K562 (cell line): Measurements from ENCODE around the gene ZFYVE21. TPM values are rescaled to one million over a fixed set of nuclear protein-coding genes. Genes with fewer than 3 reads are reported as not detected.

Experiments used
- CBFB ChIP-seq: sonication (generic); formaldehyde crosslinking; IDR thresholded peaks from 2 replicates; pipeline ENCODE4 v1.4.0; 2020; ENCODE audit warnings: mild to moderate bottlenecking, missing genetic modification reagents
- FOXJ2 ChIP-seq: fragments of 200-800 bp; sonication (Bioruptor generic); IDR thresholded peaks from 2 replicates; pipeline ENCODE4 v1.6.1; 2016; ENCODE audit warnings: missing genetic modification characterization, missing compliant biosample characterization
- FOXM1 ChIP-seq, 2 experiments: fragments of 450-650 bp in 1 of 2; sonication (generic) in 1 of 2; formaldehyde crosslinking in 1 of 2; IDR thresholded peaks; 2 replicates each; pipeline versions ENCODE4 v1.6.1 to v1.9.0; 2017 to 2022; ENCODE audit warnings: low read depth in 2 of 2, mild to moderate bottlenecking in 2 of 2, missing genetic modification reagents in 1 of 2, moderate library complexity in 1 of 2
- TSC22D4 ChIP-seq: fragments of 450-650 bp; IDR thresholded peaks from 2 replicates; pipeline ENCODE4 v1.6.1; 2016; ENCODE audit warnings: missing genetic modification characterization, missing biosample characterization, control low read depth
- polyA plus RNA-seq, 8 experiments: library from polyadenylated mRNA; depleted of rRNA in 4 of 8; stranded (reverse) in 5 of 8; unstranded in 3 of 8; fragments of >200 nt; fragmentation: Nextera tagmentation in 2 of 8; fragmentation: Illumina TruSeq in 1 of 8; extraction: Ambion mirVana in 2 of 8; extraction: Trizol in 1 of 8; gene quantifications; 2 replicates each; pipeline versions ENCODE4 v1.2.1 to v1.2.3, GENCODE V29; 2011 to 2014; ENCODE audit warnings: inconsistent platforms in 1 of 8, missing spikeins in 1 of 8
- total RNA-seq, 7 experiments: library from RNA; depleted of rRNA in 6 of 7; stranded (reverse); fragments of >200 nt in 6 of 7; fragmentation: Illumina TruSeq in 2 of 7; extraction: Trizol in 2 of 7; gene quantifications; 2 replicates each; pipeline versions ENCODE4 v1.2.1 to v1.2.3, GENCODE V29; 2011 to 2021; ENCODE audit warnings: low replicate concordance in 1 of 7
- TF ChIP-seq, protein P1 (sequence below): sonication (generic); formaldehyde crosslinking; IDR thresholded peaks from 2 replicates; pipeline ENCODE4 v1.8.1; 2023; ENCODE audit warnings: mild to moderate bottlenecking, missing genetic modification reagents, moderate library complexity
- TF ChIP-seq, protein P2 (sequence below): fragments of 250-450 bp; sonication (Bioruptor Pico); IDR thresholded peaks from 2 replicates; pipeline ENCODE4 v1.5.0; 2021; ENCODE audit warnings: mild to moderate bottlenecking, borderline replicate concordance
- TF ChIP-seq, protein P3 (sequence below): fragments of 450-650 bp; IDR thresholded peaks from 2 replicates; pipeline ENCODE4 v1.6.1; 2016; ENCODE audit warnings: borderline replicate concordance
- TF ChIP-seq, protein P4 (sequence below), 2 experiments: fragments of 450-650 bp; IDR thresholded peaks; 2 replicates each; pipeline ENCODE4 v1.6.1; 2016; ENCODE audit warnings: mild to moderate bottlenecking in 2 of 2, borderline replicate concordance in 1 of 2, low read depth in 1 of 2, moderate library complexity in 1 of 2
- TF ChIP-seq, protein P5 (sequence below): IDR thresholded peaks from 3 replicates; pipeline ENCODE4 v1.6.1; 2011; ENCODE audit warnings: borderline replicate concordance, mild to moderate bottlenecking, moderate library complexity; ENCODE audit not compliant: insufficient read length; ENCODE audit errors: extremely low read depth

Gene ZFYVE21
- total and polyA plus RNA-seq, 9 of the 15 experiments (the other 6 are each of a cell fraction or from before 2014, with no cell fraction given), result 0.90 to 23.1 (median 15.6) TPM

DNA sequence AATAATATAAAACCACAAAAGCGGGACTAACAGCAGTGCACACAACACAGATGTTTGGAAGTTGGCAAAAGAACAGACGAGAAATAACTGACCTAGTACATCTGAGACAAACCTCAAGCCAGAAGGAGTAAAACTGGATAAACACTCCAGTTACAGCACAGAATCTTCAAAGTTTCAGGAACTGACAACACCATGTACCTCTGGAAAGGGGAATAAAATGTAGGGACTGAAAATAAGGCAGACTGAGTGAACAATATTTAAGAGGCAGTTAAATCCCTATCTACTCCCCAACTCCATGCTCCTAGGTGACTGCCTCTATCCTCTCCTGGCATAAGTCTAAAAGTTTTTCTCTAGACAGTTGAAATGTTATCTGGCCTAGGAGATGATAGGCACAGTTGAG is 57.9 kb downstream of the ZFYVE21 start (continued):
- TF ChIP-seq FOXM1 (IDR thresholded peaks at IDR 0.05; ENCODE audit: low read depth) (no peak), FOXM1 (CRISPR knock-in tag; IDR thresholded peaks at IDR 0.05; ENCODE audit: low read depth) (no peak), CBFB (CRISPR knock-in tag) (no peak), TSC22D4 (tag) (no peak), FOXJ2 (tag) (no peak)
- TF ChIP-seq, protein P1, sequence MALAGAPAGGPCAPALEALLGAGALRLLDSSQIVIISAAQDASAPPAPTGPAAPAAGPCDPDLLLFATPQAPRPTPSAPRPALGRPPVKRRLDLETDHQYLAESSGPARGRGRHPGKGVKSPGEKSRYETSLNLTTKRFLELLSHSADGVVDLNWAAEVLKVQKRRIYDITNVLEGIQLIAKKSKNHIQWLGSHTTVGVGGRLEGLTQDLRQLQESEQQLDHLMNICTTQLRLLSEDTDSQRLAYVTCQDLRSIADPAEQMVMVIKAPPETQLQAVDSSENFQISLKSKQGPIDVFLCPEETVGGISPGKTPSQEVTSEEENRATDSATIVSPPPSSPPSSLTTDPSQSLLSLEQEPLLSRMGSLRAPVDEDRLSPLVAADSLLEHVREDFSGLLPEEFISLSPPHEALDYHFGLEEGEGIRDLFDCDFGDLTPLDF (CRISPR knock-in tag), result no peak
- TF ChIP-seq, protein P2, sequence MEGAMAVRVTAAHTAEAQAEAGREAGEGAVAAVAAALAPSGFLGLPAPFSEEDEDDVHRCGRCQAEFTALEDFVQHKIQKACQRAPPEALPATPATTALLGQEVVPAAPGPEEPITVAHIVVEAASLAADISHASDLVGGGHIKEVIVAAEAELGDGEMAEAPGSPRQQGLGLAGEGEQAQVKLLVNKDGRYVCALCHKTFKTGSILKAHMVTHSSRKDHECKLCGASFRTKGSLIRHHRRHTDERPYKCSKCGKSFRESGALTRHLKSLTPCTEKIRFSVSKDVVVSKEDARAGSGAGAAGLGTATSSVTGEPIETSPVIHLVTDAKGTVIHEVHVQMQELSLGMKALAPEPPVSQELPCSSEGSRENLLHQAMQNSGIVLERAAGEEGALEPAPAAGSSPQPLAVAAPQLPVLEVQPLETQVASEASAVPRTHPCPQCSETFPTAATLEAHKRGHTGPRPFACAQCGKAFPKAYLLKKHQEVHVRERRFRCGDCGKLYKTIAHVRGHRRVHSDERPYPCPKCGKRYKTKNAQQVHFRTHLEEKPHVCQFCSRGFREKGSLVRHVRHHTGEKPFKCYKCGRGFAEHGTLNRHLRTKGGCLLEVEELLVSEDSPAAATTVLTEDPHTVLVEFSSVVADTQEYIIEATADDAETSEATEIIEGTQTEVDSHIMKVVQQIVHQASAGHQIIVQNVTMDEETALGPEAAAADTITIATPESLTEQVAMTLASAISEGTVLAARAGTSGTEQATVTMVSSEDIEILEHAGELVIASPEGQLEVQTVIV (CRISPR knock-in tag), result no peak
- TF ChIP-seq, protein P3, sequence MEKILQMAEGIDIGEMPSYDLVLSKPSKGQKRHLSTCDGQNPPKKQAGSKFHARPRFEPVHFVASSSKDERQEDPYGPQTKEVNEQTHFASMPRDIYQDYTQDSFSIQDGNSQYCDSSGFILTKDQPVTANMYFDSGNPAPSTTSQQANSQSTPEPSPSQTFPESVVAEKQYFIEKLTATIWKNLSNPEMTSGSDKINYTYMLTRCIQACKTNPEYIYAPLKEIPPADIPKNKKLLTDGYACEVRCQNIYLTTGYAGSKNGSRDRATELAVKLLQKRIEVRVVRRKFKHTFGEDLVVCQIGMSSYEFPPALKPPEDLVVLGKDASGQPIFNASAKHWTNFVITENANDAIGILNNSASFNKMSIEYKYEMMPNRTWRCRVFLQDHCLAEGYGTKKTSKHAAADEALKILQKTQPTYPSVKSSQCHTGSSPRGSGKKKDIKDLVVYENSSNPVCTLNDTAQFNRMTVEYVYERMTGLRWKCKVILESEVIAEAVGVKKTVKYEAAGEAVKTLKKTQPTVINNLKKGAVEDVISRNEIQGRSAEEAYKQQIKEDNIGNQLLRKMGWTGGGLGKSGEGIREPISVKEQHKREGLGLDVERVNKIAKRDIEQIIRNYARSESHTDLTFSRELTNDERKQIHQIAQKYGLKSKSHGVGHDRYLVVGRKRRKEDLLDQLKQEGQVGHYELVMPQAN, result no peak
- TF ChIP-seq, protein P4, sequence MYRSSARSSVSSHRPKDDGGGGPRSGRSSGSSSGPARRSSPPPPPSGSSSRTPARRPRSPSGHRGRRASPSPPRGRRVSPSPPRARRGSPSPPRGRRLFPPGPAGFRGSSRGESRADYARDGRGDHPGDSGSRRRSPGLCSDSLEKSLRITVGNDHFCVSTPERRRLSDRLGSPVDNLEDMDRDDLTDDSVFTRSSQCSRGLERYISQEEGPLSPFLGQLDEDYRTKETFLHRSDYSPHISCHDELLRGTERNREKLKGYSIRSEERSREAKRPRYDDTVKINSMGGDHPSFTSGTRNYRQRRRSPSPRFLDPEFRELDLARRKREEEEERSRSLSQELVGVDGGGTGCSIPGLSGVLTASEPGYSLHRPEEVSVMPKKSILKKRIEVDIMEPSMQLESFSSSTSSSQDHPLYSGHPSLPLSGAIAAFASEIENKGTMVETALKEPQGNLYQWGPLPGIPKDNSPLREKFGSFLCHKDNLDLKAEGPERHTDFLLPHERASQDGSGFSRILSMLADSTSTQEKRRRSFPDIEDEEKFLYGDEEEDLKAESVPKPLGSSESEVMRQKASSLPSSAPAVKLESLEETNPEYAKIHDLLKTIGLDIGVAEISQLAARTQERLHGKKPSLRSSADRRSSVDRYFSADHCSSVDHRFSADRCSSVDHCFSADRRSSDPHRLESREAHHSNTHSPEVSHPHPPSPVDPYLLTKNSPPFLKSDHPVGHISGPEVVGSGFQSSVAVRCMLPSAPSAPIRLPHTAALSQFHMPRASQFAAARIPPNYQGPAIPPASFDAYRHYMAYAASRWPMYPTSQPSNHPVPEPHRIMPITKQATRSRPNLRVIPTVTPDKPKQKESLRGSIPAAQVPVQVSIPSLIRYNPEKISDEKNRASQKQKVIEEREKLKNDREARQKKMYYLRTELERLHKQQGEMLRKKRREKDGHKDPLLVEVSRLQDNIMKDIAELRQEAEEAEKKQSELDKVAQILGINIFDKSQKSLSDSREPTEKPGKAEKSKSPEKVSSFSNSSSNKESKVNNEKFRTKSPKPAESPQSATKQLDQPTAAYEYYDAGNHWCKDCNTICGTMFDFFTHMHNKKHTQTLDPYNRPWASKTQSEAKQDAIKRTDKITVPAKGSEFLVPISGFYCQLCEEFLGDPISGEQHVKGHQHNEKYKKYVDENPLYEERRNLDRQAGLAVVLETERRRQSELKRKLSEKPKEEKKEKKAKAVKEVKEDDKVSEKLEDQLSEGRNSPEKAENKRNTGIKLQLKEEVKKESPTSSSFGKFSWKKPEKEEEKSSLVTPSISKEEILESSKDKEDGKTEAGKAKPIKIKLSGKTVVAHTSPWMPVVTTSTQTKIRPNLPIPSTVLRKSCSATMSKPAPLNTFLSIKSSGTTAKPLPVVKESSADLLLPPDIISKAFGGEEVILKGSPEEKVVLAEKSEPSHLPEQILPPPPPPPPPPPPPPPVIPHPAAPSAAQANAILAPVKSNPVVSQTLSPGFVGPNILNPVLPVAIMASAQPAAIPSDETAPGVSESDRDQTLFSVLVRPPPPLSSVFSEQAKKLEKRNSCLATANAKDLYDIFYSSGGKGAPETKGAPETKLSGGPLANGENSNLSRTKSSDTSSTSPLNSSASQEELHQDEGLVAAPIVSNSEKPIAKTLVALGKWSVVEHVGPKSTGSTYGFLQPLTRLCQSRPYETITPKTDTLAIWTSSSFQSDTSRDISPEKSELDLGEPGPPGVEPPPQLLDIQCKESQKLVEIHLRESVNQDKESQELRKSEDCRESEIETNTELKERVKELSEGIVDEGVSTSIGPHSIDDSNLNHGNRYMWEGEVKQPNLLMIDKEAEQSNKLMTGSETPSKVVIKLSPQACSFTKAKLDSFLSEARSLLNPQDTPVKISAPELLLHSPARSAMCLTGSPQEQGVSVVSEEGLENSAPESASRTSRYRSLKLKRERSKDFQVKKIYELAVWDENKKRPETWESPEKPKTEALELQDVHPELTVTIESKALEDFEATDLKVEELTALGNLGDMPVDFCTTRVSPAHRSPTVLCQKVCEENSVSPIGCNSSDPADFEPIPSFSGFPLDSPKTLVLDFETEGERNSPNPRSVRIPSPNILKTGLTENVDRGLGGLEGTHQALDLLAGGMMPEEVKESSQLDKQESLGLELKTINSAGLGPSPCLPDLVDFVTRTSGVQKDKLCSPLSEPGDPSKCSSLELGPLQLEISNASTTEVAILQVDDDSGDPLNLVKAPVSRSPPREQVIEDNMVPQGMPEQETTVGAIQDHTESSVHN (IDR thresholded peaks at IDR 0.05; ENCODE audit: borderline replicate concordance in 1 of 2, low read depth in 1 of 2), result no peak
- TF ChIP-seq, protein P5, sequence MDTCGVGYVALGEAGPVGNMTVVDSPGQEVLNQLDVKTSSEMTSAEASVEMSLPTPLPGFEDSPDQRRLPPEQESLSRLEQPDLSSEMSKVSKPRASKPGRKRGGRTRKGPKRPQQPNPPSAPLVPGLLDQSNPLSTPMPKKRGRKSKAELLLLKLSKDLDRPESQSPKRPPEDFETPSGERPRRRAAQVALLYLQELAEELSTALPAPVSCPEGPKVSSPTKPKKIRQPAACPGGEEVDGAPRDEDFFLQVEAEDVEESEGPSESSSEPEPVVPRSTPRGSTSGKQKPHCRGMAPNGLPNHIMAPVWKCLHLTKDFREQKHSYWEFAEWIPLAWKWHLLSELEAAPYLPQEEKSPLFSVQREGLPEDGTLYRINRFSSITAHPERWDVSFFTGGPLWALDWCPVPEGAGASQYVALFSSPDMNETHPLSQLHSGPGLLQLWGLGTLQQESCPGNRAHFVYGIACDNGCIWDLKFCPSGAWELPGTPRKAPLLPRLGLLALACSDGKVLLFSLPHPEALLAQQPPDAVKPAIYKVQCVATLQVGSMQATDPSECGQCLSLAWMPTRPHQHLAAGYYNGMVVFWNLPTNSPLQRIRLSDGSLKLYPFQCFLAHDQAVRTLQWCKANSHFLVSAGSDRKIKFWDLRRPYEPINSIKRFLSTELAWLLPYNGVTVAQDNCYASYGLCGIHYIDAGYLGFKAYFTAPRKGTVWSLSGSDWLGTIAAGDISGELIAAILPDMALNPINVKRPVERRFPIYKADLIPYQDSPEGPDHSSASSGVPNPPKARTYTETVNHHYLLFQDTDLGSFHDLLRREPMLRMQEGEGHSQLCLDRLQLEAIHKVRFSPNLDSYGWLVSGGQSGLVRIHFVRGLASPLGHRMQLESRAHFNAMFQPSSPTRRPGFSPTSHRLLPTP, result no peak
